ENCODE measurements around the gene IPCEF1. TPM values are rescaled to one million over a fixed set of nuclear protein-coding genes. Genes with fewer than 3 reads are reported as not detected.

The IPCEF1 gene
- total and polyA plus RNA-seq, 2 of the 4 experiments (the other 2 are of a cell fraction) = under 0.01 to 0.03 TPM

- TF ChIP-seq RFX5 (IDR thresholded peaks at IDR 0.05; ENCODE audit: low read depth, low read length) (no peak), ELK1 (IDR thresholded peaks at IDR 0.05; ENCODE audit: borderline replicate concordance, low read depth, low read length) (no peak), NFE2L2 (IDR thresholded peaks at IDR 0.05; ENCODE audit: low read depth, low read length) (no peak), BHLHE40 (IDR thresholded peaks at IDR 0.05; ENCODE audit: low read depth, low read length) (no peak), RAD21 (IDR thresholded peaks at IDR 0.05; ENCODE audit: low read length) (no peak), CHD1 (IDR thresholded peaks at IDR 0.05; ENCODE audit: low read depth, low read length) (no peak), MAZ (IDR thresholded peaks at IDR 0.05; ENCODE audit: borderline replicate concordance, low read depth, low read length) (no peak), SMC3 (IDR thresholded peaks at IDR 0.05; ENCODE audit: low read depth, low read length) (no peak), FOS (IDR thresholded peaks at IDR 0.05; ENCODE audit: low read depth, low read length) (no peak), MXI1 (IDR thresholded peaks at IDR 0.05; ENCODE audit: borderline replicate concordance, low read depth, low read length) (no peak), RCOR1 (IDR thresholded peaks at IDR 0.05; ENCODE audit: insufficient replicate concordance, low read length) (no peak), CEBPB (IDR thresholded peaks at IDR 0.05; ENCODE audit: low read depth, low read length) (no peak), USF2 (IDR thresholded peaks at IDR 0.05; ENCODE audit: low read depth, low read length) (no peak), MAFK (IDR thresholded peaks at IDR 0.05; ENCODE audit: low read depth, low read length) (no peak)
- no peak overlapping the region for H4K8ac ChIP-seq (ENCODE audit: low read depth in 2 of 2, low read length in 2 of 2)
- H3K14ac ChIP-seq (replicated peaks; ENCODE audit: low read depth, low read length) = no peak overlapping the region
- H2AK5ac ChIP-seq (ENCODE audit: low read depth, low read length) = no peak overlapping the region
- H3K9me3 ChIP-seq (ENCODE audit: control insufficient read depth, insufficient read depth, low read length) = no peaks in the 10 kb centered on the region
- CTCF ChIA-PET = no interaction called here
- no peak overlapping the region for H3K56ac ChIP-seq (ENCODE audit: extremely low read depth, insufficient read depth, low read length)
- no peaks in the 10 kb centered on the region for H3K9me1 ChIP-seq (ENCODE audit: insufficient read depth, low read length)
- H2BK15ac ChIP-seq (ENCODE audit: low read depth, low read length) = no peak overlapping the region
- in situ Hi-C loops (cut with MboI; ENCODE audit: low sequenced_read_pairs) (no loop called here), dilution Hi-C loops (cut with HindIII; ENCODE audit: low sequenced_read_pairs, unreplicated experiment) (no loop called here), intact Hi-C loops (cut with micrococcal nuclease) (no loop called here)
- H2AK9ac ChIP-seq (replicated peaks; ENCODE audit: low read depth, low read length, poor library complexity) = no peak overlapping the region
- no peaks in the 10 kb centered on the region for H3K79me1 ChIP-seq (ENCODE audit: low read depth in 1 of 2, low read length in 2 of 2)
- H2BK120ac ChIP-seq (ENCODE audit: low read depth, low read length) = no peak overlapping the region
- BruUV-seq (replicated peaks) = no TSS peak
- no peak overlapping the region for H2BK20ac ChIP-seq (ENCODE audit: low read depth, low read length)
- no peaks in the 10 kb centered on the region for H3K4me1 ChIP-seq (ENCODE audit: control insufficient read depth, insufficient read depth, low read length)
- no peak overlapping the region for H3K23ac ChIP-seq (ENCODE audit: low read depth, low read length)
- H2BK5ac ChIP-seq (ENCODE audit: low read depth, low read length, poor library complexity, severe bottlenecking) = no peak overlapping the region
- POLR2A ChIA-PET (ENCODE audit: unreplicated experiment) = no interaction called here
- WGBS, 2 experiments (ENCODE audit: extremely low coverage in 2 of 2, insufficient read length in 1 of 2) = no CpG with 5 or more reads among the region's 2 CpGs
- ATAC-seq (ENCODE audit: low read depth) (no peak), DNase-seq (no peak)
- H4K91ac ChIP-seq (ENCODE audit: insufficient read depth, low read depth, low read length) = no peak overlapping the region
- no peak overlapping the region for H3K4ac ChIP-seq (ENCODE audit: low read depth, low read length)
- no peak overlapping the region for H4K5ac ChIP-seq (ENCODE audit: low read depth, low read length)
- H3K27me3 ChIP-seq (ENCODE audit: control insufficient read depth, insufficient read depth, low read length) = no peaks in the 10 kb centered on the region
- no peak overlapping the region for H3K4me3 ChIP-seq (ENCODE audit: insufficient read depth, low read depth, low read length)
- H3K18ac ChIP-seq (ENCODE audit: low read depth, low read length) = no peak overlapping the region
- H3K4me2 ChIP-seq (ENCODE audit: low read depth, low read length) = no peak overlapping the region
- H3K36me3 ChIP-seq (ENCODE audit: control insufficient read depth, insufficient read depth, low read length) = no peaks in the 10 kb centered on the region
- H2AFZ ChIP-seq (replicated peaks; ENCODE audit: low read length, poor library complexity) = no peak overlapping the region
- no peak overlapping the region for H3K27ac ChIP-seq (ENCODE audit: insufficient read depth, low read length)
- no peaks in the 10 kb centered on the region for H4K20me1 ChIP-seq (ENCODE audit: insufficient read depth, low read length)
- no peak overlapping the region for H3K9ac ChIP-seq (ENCODE audit: low read depth, low read length)
Measured at GRCh38 chr6:154331750-154332149, 24.9 kb downstream of the IPCEF1 start.
